HUES48 (cell line): ENCODE results near the gene PPP6R2.

Experiments
- H3K27ac ChIP-seq: one replicate; pipeline ENCODE4 v1.7.0; 2013; ENCODE audit warnings: low read depth, low read length, inconsistent platforms
- H3K27me3 ChIP-seq: 2 replicates; pipeline ENCODE4 v1.6.1; 2013; ENCODE audit warnings: mild to moderate bottlenecking, low read length; ENCODE audit not compliant: control insufficient read depth, insufficient read depth
- H3K36me3 ChIP-seq: 2 replicates; pipeline ENCODE4 v1.6.1; 2013; ENCODE audit warnings: low read length; ENCODE audit not compliant: control insufficient read depth, insufficient read depth
- H3K4me1 ChIP-seq: 2 replicates; pipeline ENCODE4 v1.6.1; 2013; ENCODE audit warnings: mild to moderate bottlenecking, low read length; ENCODE audit not compliant: control insufficient read depth, insufficient read depth
- H3K4me3 ChIP-seq: 2 replicates; pipeline ENCODE4 v1.5.1; 2013; ENCODE audit warnings: mild to moderate bottlenecking, low read depth, low read length
- H3K9ac ChIP-seq: 2 replicates; pipeline ENCODE4 v1.6.1; 2013; ENCODE audit warnings: mild to moderate bottlenecking, low read depth, low read length, moderate library complexity
- H3K9me3 ChIP-seq: 2 replicates; pipeline ENCODE4 v1.6.1; 2013; ENCODE audit warnings: low read length; ENCODE audit not compliant: control insufficient read depth, insufficient read depth

PPP6R2 gene

DNA sequence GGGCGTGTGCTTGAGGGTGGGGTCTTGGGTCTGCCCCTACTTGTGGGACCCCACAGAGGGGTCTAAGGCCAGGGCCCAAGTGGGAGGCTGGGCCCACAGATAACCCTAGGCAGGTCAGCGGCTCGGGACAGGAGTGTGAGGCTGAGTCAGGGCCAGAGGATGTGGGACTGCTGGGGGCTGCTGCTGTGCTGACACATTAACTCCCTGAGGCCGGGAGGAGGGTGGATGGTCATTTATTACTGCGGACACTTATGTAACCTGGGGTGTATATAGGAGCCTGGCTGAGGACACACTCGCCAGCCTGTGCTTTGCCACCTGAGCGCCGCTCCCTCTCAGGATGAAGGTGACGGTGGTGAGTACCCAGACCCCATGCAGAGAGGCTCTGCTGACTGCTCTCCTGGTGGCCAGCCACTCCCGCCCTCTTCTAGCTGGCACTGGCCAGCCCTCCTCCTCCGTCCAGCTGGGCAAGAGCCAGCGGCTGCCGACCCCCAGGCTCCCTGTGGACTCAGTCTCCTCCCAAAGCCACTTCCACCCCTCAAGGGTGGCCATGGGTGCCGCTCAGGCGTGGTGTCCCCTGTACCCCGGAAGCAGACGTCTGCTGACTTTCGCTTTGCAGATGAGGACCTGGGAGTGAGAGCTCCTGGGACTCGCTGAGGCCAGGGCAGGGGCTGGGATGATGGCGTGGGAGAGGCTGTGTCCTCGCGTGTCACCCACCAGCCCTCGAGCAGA, 143.6 kb downstream of the PPP6R2 start, which contains the start of gene MIOX:
Gene MIOX, plus strand, starts transcription at position 299 of the 729 bp plus-strand sequence. Its CDS starts 39 bp downstream, at position 338.
- Histone ChIP-seq H3K9ac (no peak within 1 kb of the TSS), H3K27ac (no peak within 1 kb of the TSS), H3K27me3 (no peaks in the 10 kb centered on the region), H3K36me3 (no peaks in the 10 kb centered on the region), H3K9me3 (no peaks in the 10 kb centered on the region), H3K4me1 (no peaks in the 10 kb centered on the region), H3K4me3 (no peak within 1 kb of the TSS)

DNA sequence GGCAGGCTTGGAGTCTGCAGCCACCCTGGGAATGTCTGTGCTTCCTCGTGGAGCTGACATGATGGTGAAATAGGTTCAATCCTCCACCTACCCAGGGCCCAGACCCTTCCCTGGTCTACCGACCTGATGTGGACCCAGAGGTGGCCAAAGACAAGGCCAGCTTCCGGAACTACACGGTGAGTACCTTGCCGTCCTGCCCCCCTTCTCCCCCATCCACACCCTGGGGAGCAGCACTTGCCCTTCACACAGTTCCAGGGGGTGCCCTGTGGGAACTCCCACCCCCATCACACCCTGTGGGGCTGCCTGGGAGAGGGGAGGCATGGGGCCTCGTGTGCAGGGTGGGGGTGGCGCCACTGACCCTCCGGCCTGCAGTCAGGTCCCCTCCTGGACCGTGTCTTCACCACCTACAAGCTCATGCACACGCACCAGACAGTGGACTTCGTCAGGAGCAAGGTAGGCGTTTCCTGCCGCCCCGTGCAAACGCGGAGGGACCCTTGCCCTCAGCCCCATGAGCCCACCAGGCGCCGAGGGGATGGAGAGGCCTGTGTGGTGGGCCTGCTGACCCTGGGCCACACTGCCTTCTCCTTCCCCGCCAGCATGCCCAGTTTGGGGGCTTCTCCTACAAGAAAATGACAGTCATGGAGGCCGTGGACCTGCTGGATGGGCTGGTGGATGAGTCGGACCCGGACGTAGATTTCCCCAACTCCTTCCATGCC, 144.3 kb downstream of the PPP6R2 start:
- H3K9ac ChIP-seq = no peak overlapping the region
- no peaks in the 10 kb centered on the region for H3K4me1 ChIP-seq
- H3K27me3 ChIP-seq = no peaks in the 10 kb centered on the region
- H3K4me3 ChIP-seq = no peak overlapping the region
- H3K36me3 ChIP-seq = no peaks in the 10 kb centered on the region
- no peak overlapping the region for H3K27ac ChIP-seq
- H3K9me3 ChIP-seq = no peaks in the 10 kb centered on the region

DNA sequence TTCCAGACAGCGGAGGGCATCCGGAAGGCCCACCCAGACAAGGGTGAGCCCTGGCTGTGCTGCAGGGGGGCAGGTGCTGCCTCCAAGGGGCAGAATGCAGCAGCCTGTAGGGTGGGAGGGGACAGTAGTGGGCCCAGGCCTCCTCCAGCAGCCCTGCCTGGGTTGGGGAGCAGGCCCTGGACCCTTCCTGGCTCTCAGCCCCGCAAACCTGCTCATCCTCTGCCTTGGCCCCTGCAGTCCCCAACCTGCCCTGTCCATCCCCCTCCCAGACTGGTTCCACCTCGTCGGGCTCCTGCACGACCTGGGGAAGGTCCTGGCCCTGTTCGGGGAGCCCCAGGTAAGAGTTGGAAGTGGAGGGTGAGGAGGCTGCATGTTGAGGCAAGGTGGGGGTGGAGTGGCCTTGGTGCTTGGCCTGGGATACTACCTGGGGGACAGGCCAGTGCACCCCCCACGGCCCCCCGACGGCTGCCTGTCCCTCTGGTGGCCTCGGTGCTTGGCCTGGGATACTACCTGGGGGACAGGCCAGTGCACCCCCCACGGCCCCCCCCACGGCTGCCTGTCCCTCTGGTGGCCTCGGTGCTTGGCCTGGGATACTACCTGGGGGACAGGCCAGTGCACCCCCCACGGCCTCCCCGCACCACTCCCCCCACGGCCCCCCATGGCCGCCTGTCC, 145.0 kb downstream of the PPP6R2 start:
- Histone ChIP-seq H3K27ac (no peak overlapping the region), H3K9me3 (no peaks in the 10 kb centered on the region), H3K4me3 (no peak overlapping the region), H3K36me3 (no peaks in the 10 kb centered on the region), H3K9ac (no peak overlapping the region), H3K4me1 (no peaks in the 10 kb centered on the region), H3K27me3 (no peaks in the 10 kb centered on the region)

DNA sequence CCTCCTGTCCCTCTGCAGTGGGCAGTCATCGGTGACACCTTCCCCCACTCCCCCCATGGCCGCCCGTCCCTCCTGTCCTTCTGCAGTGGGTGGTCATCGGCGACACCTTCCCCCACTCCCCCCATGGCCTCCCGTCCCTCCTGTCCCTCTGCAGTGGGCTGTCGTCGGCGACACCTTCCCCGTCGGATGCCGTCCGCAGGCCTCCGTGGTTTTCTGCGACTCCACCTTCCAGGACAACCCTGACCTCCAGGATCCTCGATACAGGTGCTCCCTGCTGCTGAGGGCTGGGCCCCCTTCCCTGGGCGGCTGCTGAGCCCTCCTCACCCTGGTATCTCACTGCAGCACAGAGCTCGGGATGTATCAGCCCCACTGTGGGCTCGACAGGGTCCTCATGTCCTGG, 145.8 kb downstream of the PPP6R2 start:
- no peaks in the 10 kb centered on the region for H3K36me3 ChIP-seq
- H3K27me3 ChIP-seq = no peaks in the 10 kb centered on the region
- no peaks in the 10 kb centered on the region for H3K9me3 ChIP-seq
- no peak overlapping the region for H3K27ac ChIP-seq
- no peak overlapping the region for H3K4me3 ChIP-seq
- no peak overlapping the region for H3K9ac ChIP-seq
- no peaks in the 10 kb centered on the region for H3K4me1 ChIP-seq

DNA sequence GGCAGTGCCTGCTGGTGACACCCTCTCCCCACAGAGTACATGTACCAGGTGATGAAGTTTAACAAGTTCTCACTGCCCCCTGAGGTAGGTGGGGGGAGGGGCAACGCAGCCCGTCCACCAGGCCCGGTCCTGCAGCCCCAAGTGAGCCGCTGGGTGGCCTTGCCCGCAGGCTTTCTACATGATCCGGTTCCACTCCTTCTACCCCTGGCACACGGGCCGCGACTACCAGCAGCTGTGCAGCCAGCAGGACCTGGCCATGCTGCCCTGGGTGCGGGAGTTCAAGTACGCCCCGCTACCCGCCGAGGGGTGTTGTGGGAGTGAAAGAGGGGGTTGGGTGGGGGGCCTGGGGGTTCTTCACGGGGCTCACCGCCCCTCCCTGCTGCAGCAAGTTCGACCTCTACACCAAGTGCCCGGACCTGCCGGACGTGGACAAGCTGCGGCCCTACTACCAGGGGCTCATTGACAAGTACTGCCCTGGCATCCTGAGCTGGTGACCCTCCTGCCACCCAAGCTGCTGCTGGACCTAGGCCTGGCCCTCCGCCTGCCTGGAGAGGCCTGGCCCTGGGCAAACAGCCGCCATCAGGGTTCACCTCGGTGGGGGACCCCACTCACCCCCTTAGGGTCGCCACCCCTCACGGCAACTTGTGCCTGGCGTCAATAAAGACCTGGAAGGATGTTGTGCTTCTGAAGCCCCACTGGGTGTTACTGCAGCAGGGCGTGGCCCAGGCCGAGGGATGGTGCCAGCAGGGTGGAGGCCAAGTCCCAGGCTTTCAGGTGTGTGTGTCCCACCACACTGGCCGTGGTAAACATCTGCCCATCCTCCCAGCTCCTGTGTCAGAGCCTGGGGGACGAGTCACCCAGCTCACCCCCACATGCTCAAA, 146.5 kb downstream of the PPP6R2 start:
- no peaks in the 10 kb centered on the region for H3K4me1 ChIP-seq
- no peak overlapping the region for H3K27ac ChIP-seq
- no peaks in the 10 kb centered on the region for H3K36me3 ChIP-seq
- H3K9me3 ChIP-seq = no peaks in the 10 kb centered on the region
- no peak overlapping the region for H3K4me3 ChIP-seq
- H3K27me3 ChIP-seq = no peaks in the 10 kb centered on the region
- H3K9ac ChIP-seq = no peak overlapping the region

DNA sequence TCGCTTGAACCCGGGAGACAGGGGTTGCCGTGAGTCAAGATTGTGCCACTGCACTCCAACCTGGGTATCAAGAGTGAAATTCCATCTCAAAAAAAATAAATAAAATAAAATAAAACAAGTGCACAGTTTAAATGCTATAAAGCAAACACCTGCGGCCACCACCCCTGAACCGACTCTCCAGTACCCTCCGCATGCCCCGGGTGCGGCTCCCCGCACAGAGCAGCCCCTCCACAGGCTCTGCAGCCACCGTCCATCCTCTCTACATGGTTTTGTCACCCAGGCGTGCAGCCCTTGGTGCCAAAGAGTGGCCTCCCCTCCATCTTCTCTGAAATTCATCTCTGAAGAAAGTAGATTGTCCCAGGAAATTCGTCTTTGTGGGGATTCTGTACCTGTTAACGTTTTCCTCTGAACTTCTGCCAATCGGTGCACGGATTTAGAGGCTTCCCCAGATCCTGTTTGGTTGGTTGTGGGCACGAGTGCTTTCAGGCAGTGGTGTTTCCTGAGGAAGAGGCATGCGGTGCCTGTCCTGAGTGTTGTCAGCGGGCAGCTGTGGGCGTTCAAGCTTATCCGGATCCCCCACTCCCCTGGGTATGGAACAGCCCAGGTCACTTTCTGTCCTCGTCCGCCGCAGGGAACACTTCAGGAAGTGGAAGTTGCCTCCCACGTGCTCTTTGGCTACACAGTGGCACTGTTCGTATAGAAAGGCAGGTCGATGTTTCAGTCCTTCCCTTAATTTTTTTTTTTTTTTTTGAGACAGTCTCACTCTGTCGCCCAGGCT, 147.6 kb downstream of the PPP6R2 start:
- no peaks in the 10 kb centered on the region for H3K36me3 ChIP-seq
- H3K9me3 ChIP-seq = no peaks in the 10 kb centered on the region
- no peak overlapping the region for H3K27ac ChIP-seq
- H3K9ac ChIP-seq = no peak overlapping the region
- H3K4me3 ChIP-seq = no peak overlapping the region
- H3K27me3 ChIP-seq = no peaks in the 10 kb centered on the region
- H3K4me1 ChIP-seq = no peaks in the 10 kb centered on the region
